Omental fat pad (tissue), 4 donors: ENCODE results near the gene SPSB3. TPM values are rescaled to one million over a fixed set of nuclear protein-coding genes. Genes with fewer than 3 reads are reported as not detected.

Experiments
- ATAC-seq: fragments of 150-250 bp; one replicate; pipeline ENCODE4 v1.9.1; 2016; ENCODE audit warnings: mild to moderate bottlenecking, moderate library complexity; ENCODE audit not compliant: low FRiP score
- DNase-seq: peaks from one replicate; pipeline ENCODE4 v3.0.0-alpha.2; 2019; ENCODE audit warnings: low spot score
- CTCF ChIP-seq, 3 donors: fragments of 450-650 bp; IDR thresholded peaks; one replicate each; pipeline ENCODE4 v1.5.1; 2016 to 2017; ENCODE audit warnings: antibody characterized with exemption in 3 of 3, mild to moderate bottlenecking in 3 of 3, moderate library complexity in 2 of 3
- total RNA-seq, 4 donors: library from RNA; depleted of rRNA; stranded (reverse); fragments of >200 nt; gene quantifications; one replicate each; pipeline ENCODE4 v1.1.0, GENCODE V29; 2016

The SPSB3 gene
- total RNA-seq, 4 donors from 2014 or later = 39.5 to 88.1 (median 50.7) TPM

- ATAC-seq (no peak), DNase-seq (no peak)
- TF ChIP-seq CTCF (IDR thresholded peaks at IDR 0.05) = no peak
Observed at GRCh38 chr16:1816396-1817275, 34.3 kb upstream of the SPSB3 start.

- ATAC-seq (no peak), DNase-seq (no peak)
- no peak for TF ChIP-seq CTCF (IDR thresholded peaks at IDR 0.05)
Observed at GRCh38 chr16:1815461-1815860, 33.1 kb upstream of the SPSB3 start.

- DNase-seq = no peak
- no peak for TF ChIP-seq CTCF (IDR thresholded peaks at IDR 0.05)
- ATAC-seq = peak; percentile 93
Observed at GRCh38 chr16:1812732-1813163, 30.4 kb upstream of the SPSB3 start.

GRCh38 chr16:1810536-1810935 lies 28.2 kb upstream of the SPSB3 start:
- DNase-seq = no peak
- TF ChIP-seq CTCF (IDR thresholded peaks at IDR 0.05) = no peak
- ATAC-seq = no peak

DNA sequence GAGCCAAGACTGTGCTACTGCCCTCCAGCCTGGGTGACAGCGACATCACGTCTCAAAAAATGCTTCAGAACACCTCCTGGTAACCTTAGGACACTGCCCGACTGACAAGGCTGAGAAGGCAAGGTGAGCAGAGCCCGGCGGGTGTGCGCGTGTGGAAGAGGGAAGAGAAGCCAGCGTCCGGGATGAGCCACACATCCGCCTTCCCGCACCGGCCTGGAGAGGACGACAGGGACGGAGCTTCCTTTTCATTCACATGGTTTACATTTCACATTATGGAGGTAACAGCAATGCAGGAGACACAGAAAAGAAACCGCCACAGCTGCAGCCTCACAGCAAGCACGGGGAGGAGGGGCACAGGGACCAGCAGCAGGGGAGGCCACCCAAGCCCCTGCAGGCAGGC lies 27.7 kb upstream of the SPSB3 start:
- DNase-seq = no peak
- TF ChIP-seq CTCF (IDR thresholded peaks at IDR 0.05) = no peak

GRCh38 chr16:1809281-1809801 lies 27.0 kb upstream of the SPSB3 start:
- no peak for TF ChIP-seq CTCF (IDR thresholded peaks at IDR 0.05)
- ATAC-seq (no peak), DNase-seq (no peak)

More for the DNA sequence above, 27.7 kb upstream of the SPSB3 start:
- no peak for ATAC-seq

DNA sequence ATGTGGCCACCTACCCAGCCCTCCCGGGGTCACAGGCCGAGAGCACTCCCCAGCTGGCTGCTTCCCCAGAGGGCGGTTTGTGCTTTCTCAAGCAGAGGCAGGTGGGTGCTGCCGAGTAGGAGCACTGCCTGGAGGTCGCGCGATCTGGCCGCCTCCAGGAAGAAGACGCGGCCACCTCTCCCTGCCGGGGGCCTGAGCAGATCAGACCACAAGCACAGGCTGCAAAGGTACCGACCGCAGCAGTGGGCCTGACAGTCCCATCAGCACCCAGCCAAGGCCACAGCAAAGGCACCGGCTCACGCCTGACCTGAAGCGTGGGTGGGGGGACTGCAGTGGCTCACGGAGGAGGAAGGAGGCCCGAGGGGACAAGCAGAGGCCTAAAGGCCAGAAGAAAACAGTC lies 26.3 kb upstream of the SPSB3 start:
- no peak for ATAC-seq

More for the DNA sequence above, 26.3 kb upstream of the SPSB3 start:
- no peak for TF ChIP-seq CTCF (IDR thresholded peaks at IDR 0.05)
- no peak for DNase-seq
